Lower lobe of right lung (tissue), 2 donors: ENCODE data around the gene BBX. TPM values are rescaled to one million over a fixed set of nuclear protein-coding genes. Genes with fewer than 3 reads are reported as not detected.
A peak's percentile ranks its signal among the peaks of the same experiment; 100 is the strongest.

Experiments
- ATAC-seq, 2 donors: fragments of 200-7000 bp; cut with Tn5 transposase; one replicate each; pipeline ENCODE4 v1.9.1; 2020 to 2022; ENCODE audit warnings: mild to moderate bottlenecking in 2 of 2, moderate library complexity in 2 of 2
- DNase-seq: peaks from one replicate; pipeline ENCODE4 v3.0.0-alpha.2; 2020
- H3K27ac ChIP-seq: fragments of 200-600 bp; one replicate; pipeline ENCODE4 v1.8.0; 2022
- H3K27me3 ChIP-seq: fragments of 200-600 bp; one replicate; pipeline ENCODE4 v1.8.0; 2022; ENCODE audit warnings: low read depth
- H3K36me3 ChIP-seq: fragments of 200-600 bp; one replicate; pipeline ENCODE4 v1.8.0; 2022; ENCODE audit warnings: mild to moderate bottlenecking
- H3K4me1 ChIP-seq: fragments of 200-600 bp; one replicate; pipeline ENCODE4 v1.8.0; 2022
- H3K4me3 ChIP-seq: fragments of 200-600 bp; one replicate; pipeline ENCODE4 v1.8.0; 2022; ENCODE audit warnings: mild to moderate bottlenecking
- H3K9me3 ChIP-seq: fragments of 200-600 bp; one replicate; pipeline ENCODE4 v1.8.0; 2022
- CTCF ChIP-seq: fragments of 200-600 bp; IDR thresholded peaks from one replicate; pipeline ENCODE4 v1.8.0; 2022; ENCODE audit warnings: antibody characterized with exemption, mild to moderate bottlenecking
- intact Hi-C: fragments of 100-400 bp; cut with DNase I; formaldehyde crosslinking; loops from one replicate; pipeline ENCODE4 v1.11.0; 2022
- total RNA-seq: library from RNA; stranded (reverse); fragmentation: NEBNext Ultra II Directional; extraction: Animal tissue kit (Norgen Biotek cat#: 25700); gene quantifications from one replicate; pipeline ENCODE4 v1.2.1, GENCODE V29; 2021
- donor health status: DM: no; HTN: yes; CAD: no; lungs with severe emphysema.

The BBX gene
- total RNA-seq, 1 donor from 2014 or later, result 58.3 TPM

- peak; percentile 49 for TF ChIP-seq CTCF
- no peak for DNase-seq
- intact Hi-C loops, result no loop called here
Observed at GRCh38 chr3:107676469-107677309, 153.9 kb downstream of the BBX start.

DNA sequence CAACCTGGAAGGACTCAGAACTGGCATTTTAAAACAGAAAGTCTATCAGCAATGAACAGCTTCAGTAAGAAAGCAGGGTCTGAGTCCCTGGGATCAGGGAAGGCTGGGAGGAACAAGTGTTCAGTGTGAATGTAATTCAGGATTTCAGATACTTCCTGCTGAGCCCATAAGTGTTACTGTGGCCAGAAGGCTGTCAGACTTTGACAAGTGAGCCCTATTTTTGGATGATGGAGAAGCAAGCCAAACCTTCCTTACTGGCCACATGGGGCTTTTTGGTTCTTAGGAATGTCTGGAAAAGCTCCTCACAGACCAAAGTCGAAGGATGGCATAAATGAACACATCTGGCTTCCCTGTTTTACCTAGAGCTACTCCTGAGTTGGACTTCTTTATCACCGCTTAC lies 157.2 kb downstream of the BBX start:
- H3K36me3 ChIP-seq, result no peaks in the 10 kb centered on the region
- H3K4me1 ChIP-seq, result peaks cover 22% of the 10 kb centered on the region
- no peaks in the 10 kb centered on the region for H3K27me3 ChIP-seq
- no peaks in the 10 kb centered on the region for H3K9me3 ChIP-seq
- H3K4me3 ChIP-seq, result no peak overlapping the region
- ATAC-seq, result no peak
- no peak for TF ChIP-seq CTCF
- intact Hi-C loops, result no loop called here
- no peak overlapping the region for H3K27ac ChIP-seq
- DNase-seq, result no peak

More at GRCh38 chr3:107676469-107677309, 153.9 kb downstream of the BBX start:
- Histone ChIP-seq H3K9me3 (no peaks in the 10 kb centered on the region), H3K27ac (no peak overlapping the region), H3K4me1 (peaks cover 15% of the 10 kb centered on the region), H3K27me3 (no peaks in the 10 kb centered on the region), H3K36me3 (no peaks in the 10 kb centered on the region), H3K4me3 (no peak overlapping the region)
- peak in 1 of 2 donors; percentile 57 for ATAC-seq

- no peaks in the 10 kb centered on the region for H3K9me3 ChIP-seq
- intact Hi-C loops, result no loop called here
- H3K27ac ChIP-seq, result no peak overlapping the region
- no peaks in the 10 kb centered on the region for H3K36me3 ChIP-seq
- DNase-seq (no peak), ATAC-seq (no peak)
- H3K27me3 ChIP-seq, result no peaks in the 10 kb centered on the region
- TF ChIP-seq CTCF, result no peak
- no peak overlapping the region for H3K4me3 ChIP-seq
- H3K4me1 ChIP-seq, result peaks cover 24% of the 10 kb centered on the region
Observed at GRCh38 chr3:107680698-107681097, 157.9 kb downstream of the BBX start.

DNA sequence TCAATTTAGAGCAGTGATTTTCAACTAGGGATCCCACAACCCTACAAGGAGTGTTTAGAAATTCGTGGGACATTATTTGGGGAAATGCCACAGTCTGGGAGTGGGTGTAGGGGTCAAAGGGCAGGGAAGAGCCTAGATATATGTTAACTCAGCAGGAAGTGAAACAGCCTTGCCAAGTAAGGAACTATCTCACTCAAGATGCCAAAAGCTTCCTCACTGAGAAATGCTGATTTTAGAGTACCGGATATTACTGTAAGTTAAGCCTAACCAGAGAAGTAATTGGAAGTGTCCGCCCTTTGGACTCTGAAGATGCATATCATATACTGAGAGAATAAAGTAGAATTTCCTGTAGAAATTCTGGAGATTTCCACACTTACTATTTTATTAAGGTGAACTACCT lies 158.6 kb downstream of the BBX start:
- Histone ChIP-seq H3K27ac (no peak overlapping the region), H3K9me3 (no peaks in the 10 kb centered on the region), H3K36me3 (no peaks in the 10 kb centered on the region), H3K4me3 (no peak overlapping the region), H3K4me1 (peaks cover 24% of the 10 kb centered on the region), H3K27me3 (no peaks in the 10 kb centered on the region)
- DNase-seq (no peak), ATAC-seq (peak; percentile 64 to 68)
- intact Hi-C loops, result no loop called here
- no peak for TF ChIP-seq CTCF

DNA sequence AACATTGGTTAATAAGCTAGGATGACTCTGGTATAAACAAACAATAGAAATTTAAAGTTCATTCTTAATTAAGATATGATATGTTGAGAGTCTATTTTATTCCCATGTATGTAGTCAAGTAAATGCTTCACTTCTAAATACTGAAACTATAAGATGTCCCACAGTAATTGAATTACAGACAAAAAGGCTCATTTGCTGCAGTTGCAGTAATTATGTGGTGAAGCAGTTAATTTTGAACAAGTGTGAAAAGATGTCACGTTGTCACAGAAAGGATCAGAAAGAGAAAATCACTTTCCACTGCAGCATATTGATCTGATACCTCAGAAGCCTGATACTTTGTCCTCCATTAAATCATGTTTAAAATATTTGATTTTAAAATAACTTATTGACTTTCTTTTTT lies 159.8 kb downstream of the BBX start:
- TF ChIP-seq CTCF, result no peak
- ATAC-seq, result no peak
- Histone ChIP-seq H3K27me3 (no peaks in the 10 kb centered on the region), H3K27ac (no peak overlapping the region), H3K4me1 (peaks cover 24% of the 10 kb centered on the region), H3K4me3 (no peak overlapping the region), H3K9me3 (no peaks in the 10 kb centered on the region), H3K36me3 (no peaks in the 10 kb centered on the region)
- intact Hi-C loops, result no loop called here
- no peak for DNase-seq
